HT1080 (cell line): Measurements from ENCODE around the gene CATSPER4. TPM values are rescaled to one million over a fixed set of nuclear protein-coding genes. Genes with fewer than 3 reads are reported as not detected.
"Not testable (repeated sequence)": the region's sequence is repeated elsewhere in the genome, so short reads cannot be mapped to it uniquely, and the experiment has no call there.

Experiments used
- DNase-seq: peaks from one replicate; pipeline ENCODE4 v3.0.0-alpha.2; 2015; ENCODE audit warnings: low read depth
- total RNA-seq: library from RNA; depleted of rRNA; stranded (reverse); fragments of >200 nt; shearing (Covaris generic); gene quantifications from 2 replicates; pipeline ENCODE4 v1.2.3, GENCODE V29; 2014

CATSPER4 gene
- total RNA-seq, 1 experiment from 2014 or later, result not detected

- no peak for DNase-seq
Observed at GRCh38 chr1:26189751-26190275, 589 bp upstream of the CATSPER4 start.

- DNase-seq, result no peak
Observed at GRCh38 chr1:26191739-26192138, 1.3 kb downstream of the CATSPER4 start.

GRCh38 chr1:26195805-26196204 lies 5.4 kb downstream of the CATSPER4 start:
- DNase-seq, result no peak

- DNase-seq, result no peak
Observed at GRCh38 chr1:26197301-26197700, 6.9 kb downstream of the CATSPER4 start.

- DNase-seq, result no peak
Observed at GRCh38 chr1:26197813-26198212, 7.4 kb downstream of the CATSPER4 start.

- no peak for DNase-seq
Observed at GRCh38 chr1:26200413-26200812, 10.0 kb downstream of the CATSPER4 start.

- no peak for DNase-seq
Observed at GRCh38 chr1:26203642-26204318, 13.4 kb downstream of the CATSPER4 start.

GRCh38 chr1:26210147-26210870 lies 19.9 kb downstream of the CATSPER4 start:
- DNase-seq, result no peak

GRCh38 chr1:26212726-26213125 lies 22.3 kb downstream of the CATSPER4 start:
- no peak for DNase-seq

- DNase-seq, result no peak
Observed at GRCh38 chr1:26213335-26213905, 23.0 kb downstream of the CATSPER4 start.

- no peak for DNase-seq
Observed at GRCh38 chr1:26215246-26215645, 24.8 kb downstream of the CATSPER4 start.

GRCh38 chr1:26218906-26219494 lies 28.6 kb downstream of the CATSPER4 start:
- DNase-seq, result no peak

- DNase-seq, result no peak
Observed at GRCh38 chr1:26220199-26220912, 30.0 kb downstream of the CATSPER4 start.

GRCh38 chr1:26221094-26221493 lies 30.7 kb downstream of the CATSPER4 start:
- DNase-seq, result no peak

GRCh38 chr1:26224606-26225005 lies 34.2 kb downstream of the CATSPER4 start:
- no peak for DNase-seq

- no peak for DNase-seq
Observed at GRCh38 chr1:26225033-26225831, 34.8 kb downstream of the CATSPER4 start.

- DNase-seq, result not testable (repeated sequence)
Observed at GRCh38 chr1:26230682-26231081, 40.3 kb downstream of the CATSPER4 start.

GRCh38 chr1:26233903-26234643 lies 43.7 kb downstream of the CATSPER4 start, which contains the start of gene CEP85:
TSS of gene CEP85 (plus strand) at chr1:26234200. CDS start at chr1:26239784, 5,584 bp downstream.
- DNase-seq, result peak; percentile 96

- DNase-seq, result peak; percentile 29
Observed at GRCh38 chr1:26234644-26235370, 44.4 kb downstream of the CATSPER4 start.
